Heart left ventricle (tissue), 16 donors: ENCODE measurements around the gene ABHD14A. TPM values are rescaled to one million over a fixed set of nuclear protein-coding genes. Genes with fewer than 3 reads are reported as not detected.

Source experiments
- ATAC-seq, 4 donors: fragments of 200-7000 bp; cut with Tn5 transposase; one replicate each; pipeline ENCODE4 v1.9.1; 2020 to 2022; ENCODE audit warnings: moderate library complexity in 4 of 4, mild to moderate bottlenecking in 3 of 4, moderate number of reproducible peaks in 1 of 4
- DNase-seq, 5 donors: peaks; one replicate each; pipeline ENCODE4 v3.0.0-alpha.2; 2020
- H3K27ac ChIP-seq, 12 donors: fragments of 200-600 bp; sonication (generic) in 4 of 12; one replicate each; pipeline versions ENCODE4 v1.5.0 to v1.8.0; 2016 to 2022; ENCODE audit warnings: mild to moderate bottlenecking in 2 of 12
- H3K27me3 ChIP-seq, 9 donors: fragments of 200-600 bp; sonication (generic) in 2 of 9; one replicate each; pipeline versions ENCODE4 v1.5.1 to v1.8.0; 2016 to 2022; ENCODE audit warnings: mild to moderate bottlenecking in 3 of 9
- H3K36me3 ChIP-seq, 9 donors: fragments of 200-600 bp; sonication (generic) in 2 of 9; one replicate each; pipeline versions ENCODE4 v1.5.0 to v1.8.0; 2018 to 2022; ENCODE audit warnings: mild to moderate bottlenecking in 2 of 9
- H3K4me1 ChIP-seq, 12 donors: fragments of 200-600 bp; sonication (generic) in 4 of 12; one replicate each; pipeline versions ENCODE4 v1.5.0 to v1.8.0; 2016 to 2022; ENCODE audit warnings: mild to moderate bottlenecking in 3 of 12
- H3K4me3 ChIP-seq, 12 donors: fragments of 200-600 bp; sonication (generic) in 4 of 12; one replicate each; pipeline versions ENCODE4 v1.5.0 to v1.8.0; 2017 to 2022; ENCODE audit warnings: mild to moderate bottlenecking in 9 of 12, moderate library complexity in 4 of 12
- H3K9me3 ChIP-seq, 12 donors: fragments of 200-600 bp; sonication (generic) in 4 of 12; one replicate each; pipeline versions ENCODE4 v1.5.0 to v1.8.0; 2016 to 2022; ENCODE audit warnings: mild to moderate bottlenecking in 1 of 12
- CTCF ChIP-seq, 12 donors: fragments of 200-600 bp; sonication (generic) in 4 of 12; IDR thresholded peaks; one replicate each; pipeline versions ENCODE4 v1.5.0 to v1.8.0; 2018 to 2022; ENCODE audit warnings: antibody characterized with exemption in 12 of 12, mild to moderate bottlenecking in 5 of 12
- POLR2A ChIP-seq, 2 donors: fragments of 450-650 bp; IDR thresholded peaks; one replicate each; pipeline ENCODE4 v1.6.1; 2017; ENCODE audit warnings: antibody characterized with exemption in 2 of 2, mild to moderate bottlenecking in 2 of 2, moderate library complexity in 2 of 2
- WGBS, 4 donors: extraction: QIAGEN DNeasy Blood & Tissue Kit in 2 of 4; methylation state at CpG; one replicate each; pipeline versions ENCODE4 v1.1.5 to v1.1.7; 2013 to 2018; 5-methylcytosine and 5-hydroxymethylcytosine counted together
- intact Hi-C, 10 donors: fragments of 100-400 bp; cut with DNase I; formaldehyde crosslinking; loops; one replicate each; pipeline versions ENCODE4 v1.11.1 to v1.14.2; 2022
- polyA plus RNA-seq, 2 donors: library from polyadenylated mRNA; stranded (reverse); fragments of 200-250 nt; gene quantifications; one replicate each; pipeline ENCODE4 v1.2.3, GENCODE V29; 2013
- total RNA-seq, 9 donors: library from RNA; depleted of rRNA in 2 of 9; stranded (reverse); fragments of >200 nt in 2 of 9; fragmentation: NEBNext Ultra II Directional in 3 of 9; extraction: Animal tissue kit (Norgen Biotek cat#: 25700) in 3 of 9; gene quantifications; one replicate each; pipeline versions ENCODE4 v1.1.0 to v1.2.4, GENCODE V29; 2016 to 2023
- donor health status: ischemic (EF 13 %, LVEDD 7.1; RV severe dilation, severe dysfunction).
- donor health status: healthy with polysubstance abuse.
- donor health status: DM: no; HTN: yes; CAD: no.
- donor health status: DM: no; HTN: no; CAD: no.
- donor health status: ischemic (EF 25% LVEDD 6.9; RV normal size, moderate dysfunction).
- donor health status: ischemic (EF 25% LVEDD 5.7; RV mildly dilated, moderate dysfunction).
- donor health status: healthy.
- donor health status: DM: yes; HTN: yes; CAD: no.
- donor health status: ischemic (EF 35%, LVEDD 5.7; RV mildly dilated, moderate dysfunction).
- donor health status: nonischemic (EF 11% LVEDD 7.7; RV severe dilation, severe dysfunction).
- donor health status: DM: yes; HTN: yes; CAD: no.
- donor health status: PGD.
- donor health status: ischemic (EF 29% LVEDD 5.4; RV normal size, mild dysfunction).
- donor health status: nonischemic (EF 23%, LVEDD 6.1; RV moderate dilation, normal function).

ABHD14A gene
- total and polyA plus RNA-seq, 11 donors, result 17.7 to 70.3 (median 22.1) TPM

DNA sequence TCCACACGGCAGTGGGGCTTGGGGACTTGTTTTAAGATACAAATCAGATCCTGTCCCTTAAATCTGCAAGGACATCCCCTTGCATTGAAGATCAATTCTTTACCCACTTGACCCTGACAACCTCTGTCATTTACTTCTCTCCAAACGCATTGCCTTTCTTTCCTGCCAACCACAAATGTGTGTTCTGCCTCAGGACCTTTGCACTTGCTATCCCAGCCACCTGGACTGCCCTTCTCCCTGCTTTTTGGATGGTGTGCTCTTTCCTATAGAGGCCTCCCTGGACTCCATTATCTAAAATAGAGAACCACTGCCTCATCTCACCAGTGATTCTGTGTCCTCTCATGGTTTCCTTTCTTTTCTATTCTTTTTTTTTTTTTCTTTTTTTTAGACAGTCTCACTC is 22.3 kb downstream of the ABHD14A start:
- H3K27ac ChIP-seq, result no peak overlapping the region
- peaks cover 0 to 31% (median 28%) of the 10 kb centered on the region in 9 donors for H3K36me3 ChIP-seq
- intact Hi-C loops, result loop anchor here in 3 of 10 donors (5.0 to 10.0 kb wide), 3 partner anchors 275 to 338 kb away; partner anchors contain the start of gene GLYCTK (in 1 of the 3)
- H3K9me3 ChIP-seq, result no peaks in the 10 kb centered on the region
- TF ChIP-seq CTCF (IDR thresholded peaks at IDR 0.05), result no peak
- no peak for TF ChIP-seq POLR2A (IDR thresholded peaks at IDR 0.05)
- whole genome bisulfite sequencing, 4 donors, result 58 to 73% (median 64%) methylated on average over 2 of the region's 2 CpGs
- ATAC-seq, result no peak
- H3K4me3 ChIP-seq, result no peak overlapping the region
- peaks cover 0 to 32% (median 16%) of the 10 kb centered on the region in 12 donors for H3K4me1 ChIP-seq
- no peaks in the 10 kb centered on the region for H3K27me3 ChIP-seq
- no peak for DNase-seq

GRCh38 chr3:51997935-51998596 is 23.2 kb downstream of the ABHD14A start:
- H3K4me3 ChIP-seq, result no peak overlapping the region
- H3K27ac ChIP-seq, result no peak overlapping the region
- no peaks in the 10 kb centered on the region for H3K9me3 ChIP-seq
- peaks cover 0 to 22% (median 19%) of the 10 kb centered on the region in 9 donors for H3K36me3 ChIP-seq
- DNase-seq, result no peak
- 49 to 56% (median 55%) methylated on average over 7 of the region's 7 CpGs for WGBS, 4 donors
- no peaks in the 10 kb centered on the region for H3K27me3 ChIP-seq
- H3K4me1 ChIP-seq, result peaks cover 0 to 27% (median 16%) of the 10 kb centered on the region in 12 donors
- no peak for TF ChIP-seq CTCF (IDR thresholded peaks at IDR 0.05)
- TF ChIP-seq POLR2A (IDR thresholded peaks at IDR 0.05), result no peak
- intact Hi-C loops, result loop anchor here in 3 of 10 donors (5.0 to 10.0 kb wide), 3 partner anchors 274 to 337 kb away; partner anchors contain the start of gene GLYCTK (in 1 of the 3)
- ATAC-seq, result no peak

DNA sequence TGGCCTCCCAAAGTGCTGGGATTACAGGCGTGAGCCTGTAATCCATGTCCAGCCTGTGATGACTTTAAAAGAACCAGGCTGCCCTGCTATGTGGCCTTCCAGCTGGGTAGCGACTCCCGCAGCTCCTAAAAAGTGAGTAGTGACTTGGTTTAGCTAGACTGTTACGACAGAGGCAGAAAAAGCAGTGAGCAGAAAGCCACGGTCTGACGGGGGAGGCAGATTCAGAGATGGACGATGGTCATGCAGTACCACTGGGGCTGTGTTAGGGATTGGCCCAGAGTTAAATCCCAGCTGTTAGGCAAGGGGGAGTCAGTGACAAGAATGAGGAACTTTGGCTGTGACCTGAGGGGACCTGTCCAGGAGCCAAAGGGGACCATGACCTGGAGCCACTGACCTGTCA is 23.9 kb downstream of the ABHD14A start:
- TF ChIP-seq CTCF (IDR thresholded peaks at IDR 0.05) (no peak), POLR2A (IDR thresholded peaks at IDR 0.05) (no peak)
- WGBS, 4 donors, result 63 to 79% (median 78%) methylated on average over 7 of the region's 7 CpGs
- intact Hi-C loops, result loop anchor here in 3 of 10 donors (5.0 to 10.0 kb wide), 3 partner anchors 274 to 336 kb away; partner anchors contain the start of gene GLYCTK (in 1 of the 3)
- ATAC-seq, result no peak
- H3K4me1 ChIP-seq, result peaks cover 0 to 25% (median 16%) of the 10 kb centered on the region in 12 donors
- no peak overlapping the region for H3K4me3 ChIP-seq
- no peaks in the 10 kb centered on the region for H3K27me3 ChIP-seq
- H3K36me3 ChIP-seq, result peaks cover 0 to 15% (median 12%) of the 10 kb centered on the region in 9 donors
- H3K27ac ChIP-seq, result no peak overlapping the region
- no peak for DNase-seq
- H3K9me3 ChIP-seq, result no peaks in the 10 kb centered on the region

GRCh38 chr3:51999846-52000245 is 25.0 kb downstream of the ABHD14A start:
- TF ChIP-seq POLR2A (IDR thresholded peaks at IDR 0.05) (no peak), CTCF (IDR thresholded peaks at IDR 0.05) (no peak)
- intact Hi-C loops, result loop anchor here (2.0 to 10.0 kb wide), 9 partner anchors 122 to 345 kb away; partner anchors contain the start of gene GLYCTK (in 1 of the 10)
- no peak overlapping the region for H3K4me3 ChIP-seq
- no peak for DNase-seq
- H3K4me1 ChIP-seq, result peaks cover 0 to 25% (median 18%) of the 10 kb centered on the region in 12 donors
- H3K9me3 ChIP-seq, result no peaks in the 10 kb centered on the region
- H3K27ac ChIP-seq, result no peak overlapping the region
- no peaks in the 10 kb centered on the region for H3K27me3 ChIP-seq
- H3K36me3 ChIP-seq, result peaks cover 0 to 4% (median 2%) of the 10 kb centered on the region in 9 donors
- WGBS, 4 donors, result 57 to 85% (median 83%) methylated on average over 2 of the region's 2 CpGs
- no peak for ATAC-seq
